Hair follicular keratinocyte (primary cell): ENCODE data around the gene SLC52A3. TPM values are rescaled to one million over a fixed set of nuclear protein-coding genes. Genes with fewer than 3 reads are reported as not detected.

Experiments used
- total RNA-seq: library from RNA; depleted of rRNA; stranded (reverse); fragments of >200 nt; gene quantifications from 2 replicates; pipeline ENCODE4 v1.2.3, GENCODE V29; 2015

Gene SLC52A3
- not detected in 2 replicates for total RNA-seq

DNA sequence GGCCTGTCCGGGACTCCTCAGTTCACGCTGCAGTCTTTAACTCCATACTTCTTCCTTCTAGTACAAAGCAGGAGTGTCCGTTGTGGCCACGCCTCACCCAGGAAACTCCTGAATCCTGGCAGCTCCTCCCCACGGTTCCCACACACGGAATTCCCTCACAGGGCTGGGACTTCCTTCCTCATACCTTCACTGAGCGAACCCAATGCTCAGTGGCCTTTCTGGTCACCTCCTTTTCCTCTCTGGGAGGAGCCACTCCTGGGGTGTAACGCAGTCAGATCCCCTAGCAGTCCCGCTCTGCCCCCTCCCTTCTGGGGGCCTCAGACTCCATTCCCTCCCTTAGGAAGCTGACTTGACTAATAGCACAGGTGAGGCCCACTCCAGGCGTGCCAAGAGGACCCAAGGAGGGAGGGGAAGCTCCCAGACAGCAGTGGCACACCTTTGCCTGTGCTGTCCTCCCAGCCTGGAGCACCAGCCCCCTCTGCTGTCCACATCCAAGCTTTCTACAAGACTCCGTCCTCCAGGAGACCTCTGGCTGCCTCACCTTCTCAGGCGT is at the start of gene SLC52A3:
SLC52A3 (minus strand) TSS at position 75 of the 553 bp plus-strand sequence. CDS start 2,726 bp downstream, outside the sequence.

Other genes with a start within 250 kb of the SLC52A3 start
- 84.4 and 133 TPM in 2 replicates for gene CSNK2A1, start 224.7 kb downstream of the SLC52A3 start, total RNA-seq
- gene TCF15, start 158.2 kb downstream of the SLC52A3 start, total RNA-seq, result not detected in 2 replicates
- gene SRXN1, start 115.3 kb downstream of the SLC52A3 start, total RNA-seq, result 91.5 and 92.3 TPM in 2 replicates
- gene SCRT2, start 92.7 kb downstream of the SLC52A3 start, total RNA-seq, result not detected in 2 replicates
- gene FAM110A, start 65.2 kb upstream of the SLC52A3 start, total RNA-seq, result 28.4 and 32.0 TPM in 2 replicates
- gene ANGPT4, start 147.8 kb upstream of the SLC52A3 start, total RNA-seq, result not detected in 2 replicates
- gene RSPO4, start 233.8 kb upstream of the SLC52A3 start, total RNA-seq, result 0.38 and 0.86 TPM in 2 replicates